GM23338 (cell line): ENCODE results near the gene DTYMK.

Experiments used
- EZH2 ChIP-seq: fragments of 200-600 bp; sonication (generic); IDR thresholded peaks from one replicate; pipeline ENCODE4 v1.8.0; 2017; ENCODE audit warnings: antibody characterized with exemption, mild to moderate bottlenecking, low read depth; ENCODE audit not compliant: unreplicated experiment
- EZH2phosphoT487 ChIP-seq: fragments of 200-600 bp; sonication (generic); IDR thresholded peaks from one replicate; pipeline ENCODE4 v1.8.1; 2018; ENCODE audit warnings: antibody characterized with exemption; ENCODE audit not compliant: unreplicated experiment
- JUNB ChIP-seq: IDR thresholded peaks from one replicate; pipeline ENCODE4 v1.6.1; 2016; ENCODE audit warnings: antibody characterized with exemption; ENCODE audit not compliant: unreplicated experiment
- NANOG ChIP-seq: IDR thresholded peaks from 2 replicates; pipeline ENCODE4 v1.6.1; 2016; ENCODE audit warnings: antibody characterized with exemption, borderline replicate concordance
- POLR2AphosphoS5 ChIP-seq: IDR thresholded peaks from 2 replicates; pipeline ENCODE4 v1.6.1; 2016; ENCODE audit warnings: antibody characterized with exemption, low read depth
- ZNF331 ChIP-seq: fragments of 250-450 bp; sonication (Bioruptor Pico); IDR thresholded peaks from 2 replicates; pipeline ENCODE4 v1.5.0; 2020; ENCODE audit warnings: low read depth, mild to moderate bottlenecking, moderate library complexity
- TF ChIP-seq, protein P1 (sequence below), 2 experiments: fragments of 200-600 bp in 1 of 2; sonication (generic) in 1 of 2; conservative IDR thresholded peaks; 2 replicates each; pipeline versions ENCODE4 v1.5.1 to v1.6.1; 2016 to 2017; ENCODE audit warnings: antibody characterized with exemption in 2 of 2, low read depth in 2 of 2, mild to moderate bottlenecking in 2 of 2, moderate library complexity in 1 of 2
- TF ChIP-seq, protein P2 (sequence below): IDR thresholded peaks from one replicate; pipeline ENCODE4 v1.6.1; 2018; ENCODE audit warnings: antibody characterized with exemption; ENCODE audit not compliant: unreplicated experiment
- TF ChIP-seq, protein P3 (sequence below): IDR thresholded peaks from 2 replicates; pipeline ENCODE4 v1.6.1; 2016; ENCODE audit warnings: antibody characterized with exemption

DNA sequence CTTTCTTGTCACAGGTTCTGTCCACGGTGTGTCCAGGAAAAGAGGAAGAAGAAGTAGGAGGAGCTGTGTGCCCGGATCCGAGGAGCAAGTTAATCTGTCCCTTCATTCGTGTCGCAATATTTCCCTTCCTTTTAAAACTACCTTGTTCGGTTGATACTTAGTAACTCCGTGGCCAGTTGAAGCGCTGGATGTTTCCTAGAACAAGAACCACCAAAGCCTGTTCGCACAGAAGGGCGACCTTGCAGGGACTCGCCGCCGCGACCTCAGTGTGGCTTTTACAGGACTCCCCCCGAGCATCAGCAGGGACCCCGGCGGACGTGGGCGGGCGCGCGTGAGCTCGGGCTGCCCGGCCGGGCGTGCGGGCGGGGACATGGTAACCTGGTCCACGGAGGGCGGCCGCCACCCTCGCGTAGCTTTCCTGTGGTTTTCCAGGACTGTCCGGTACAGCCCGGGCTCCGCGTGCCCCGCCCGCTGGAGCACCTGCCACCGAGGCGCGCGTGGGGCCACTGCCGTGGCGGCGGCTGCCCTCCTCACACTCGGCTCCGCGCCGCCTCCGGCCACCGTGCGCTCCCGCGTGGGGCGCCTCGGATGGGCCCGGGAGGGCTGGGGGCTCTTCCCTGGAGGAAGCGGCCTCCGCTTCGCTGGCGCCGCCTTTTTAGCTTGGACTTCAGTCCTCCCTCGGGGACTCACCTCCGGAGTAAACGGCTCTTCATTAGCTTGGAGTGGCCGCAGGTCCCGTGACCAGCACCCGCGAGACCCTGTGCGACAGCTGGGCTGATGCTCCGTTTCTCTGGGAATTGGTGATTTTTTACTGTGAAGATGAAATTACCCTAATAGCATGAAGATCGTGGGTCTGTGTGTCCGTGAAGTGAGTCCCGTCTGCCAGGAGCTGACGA is 38.6 kb upstream of the DTYMK start:
- TF ChIP-seq, protein P1, sequence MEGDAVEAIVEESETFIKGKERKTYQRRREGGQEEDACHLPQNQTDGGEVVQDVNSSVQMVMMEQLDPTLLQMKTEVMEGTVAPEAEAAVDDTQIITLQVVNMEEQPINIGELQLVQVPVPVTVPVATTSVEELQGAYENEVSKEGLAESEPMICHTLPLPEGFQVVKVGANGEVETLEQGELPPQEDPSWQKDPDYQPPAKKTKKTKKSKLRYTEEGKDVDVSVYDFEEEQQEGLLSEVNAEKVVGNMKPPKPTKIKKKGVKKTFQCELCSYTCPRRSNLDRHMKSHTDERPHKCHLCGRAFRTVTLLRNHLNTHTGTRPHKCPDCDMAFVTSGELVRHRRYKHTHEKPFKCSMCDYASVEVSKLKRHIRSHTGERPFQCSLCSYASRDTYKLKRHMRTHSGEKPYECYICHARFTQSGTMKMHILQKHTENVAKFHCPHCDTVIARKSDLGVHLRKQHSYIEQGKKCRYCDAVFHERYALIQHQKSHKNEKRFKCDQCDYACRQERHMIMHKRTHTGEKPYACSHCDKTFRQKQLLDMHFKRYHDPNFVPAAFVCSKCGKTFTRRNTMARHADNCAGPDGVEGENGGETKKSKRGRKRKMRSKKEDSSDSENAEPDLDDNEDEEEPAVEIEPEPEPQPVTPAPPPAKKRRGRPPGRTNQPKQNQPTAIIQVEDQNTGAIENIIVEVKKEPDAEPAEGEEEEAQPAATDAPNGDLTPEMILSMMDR (conservative IDR thresholded peaks at IDR 0.05; ENCODE audit: low read depth in 2 of 2): no peak
- TF ChIP-seq EZH2 (no peak), POLR2AphosphoS5 (no peak), NANOG (no peak), ZNF331 (no peak), EZH2phosphoT487 (no peak), JUNB (no peak)
- TF ChIP-seq, protein P2, sequence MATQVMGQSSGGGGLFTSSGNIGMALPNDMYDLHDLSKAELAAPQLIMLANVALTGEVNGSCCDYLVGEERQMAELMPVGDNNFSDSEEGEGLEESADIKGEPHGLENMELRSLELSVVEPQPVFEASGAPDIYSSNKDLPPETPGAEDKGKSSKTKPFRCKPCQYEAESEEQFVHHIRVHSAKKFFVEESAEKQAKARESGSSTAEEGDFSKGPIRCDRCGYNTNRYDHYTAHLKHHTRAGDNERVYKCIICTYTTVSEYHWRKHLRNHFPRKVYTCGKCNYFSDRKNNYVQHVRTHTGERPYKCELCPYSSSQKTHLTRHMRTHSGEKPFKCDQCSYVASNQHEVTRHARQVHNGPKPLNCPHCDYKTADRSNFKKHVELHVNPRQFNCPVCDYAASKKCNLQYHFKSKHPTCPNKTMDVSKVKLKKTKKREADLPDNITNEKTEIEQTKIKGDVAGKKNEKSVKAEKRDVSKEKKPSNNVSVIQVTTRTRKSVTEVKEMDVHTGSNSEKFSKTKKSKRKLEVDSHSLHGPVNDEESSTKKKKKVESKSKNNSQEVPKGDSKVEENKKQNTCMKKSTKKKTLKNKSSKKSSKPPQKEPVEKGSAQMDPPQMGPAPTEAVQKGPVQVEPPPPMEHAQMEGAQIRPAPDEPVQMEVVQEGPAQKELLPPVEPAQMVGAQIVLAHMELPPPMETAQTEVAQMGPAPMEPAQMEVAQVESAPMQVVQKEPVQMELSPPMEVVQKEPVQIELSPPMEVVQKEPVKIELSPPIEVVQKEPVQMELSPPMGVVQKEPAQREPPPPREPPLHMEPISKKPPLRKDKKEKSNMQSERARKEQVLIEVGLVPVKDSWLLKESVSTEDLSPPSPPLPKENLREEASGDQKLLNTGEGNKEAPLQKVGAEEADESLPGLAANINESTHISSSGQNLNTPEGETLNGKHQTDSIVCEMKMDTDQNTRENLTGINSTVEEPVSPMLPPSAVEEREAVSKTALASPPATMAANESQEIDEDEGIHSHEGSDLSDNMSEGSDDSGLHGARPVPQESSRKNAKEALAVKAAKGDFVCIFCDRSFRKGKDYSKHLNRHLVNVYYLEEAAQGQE: no peak
- TF ChIP-seq, protein P3, sequence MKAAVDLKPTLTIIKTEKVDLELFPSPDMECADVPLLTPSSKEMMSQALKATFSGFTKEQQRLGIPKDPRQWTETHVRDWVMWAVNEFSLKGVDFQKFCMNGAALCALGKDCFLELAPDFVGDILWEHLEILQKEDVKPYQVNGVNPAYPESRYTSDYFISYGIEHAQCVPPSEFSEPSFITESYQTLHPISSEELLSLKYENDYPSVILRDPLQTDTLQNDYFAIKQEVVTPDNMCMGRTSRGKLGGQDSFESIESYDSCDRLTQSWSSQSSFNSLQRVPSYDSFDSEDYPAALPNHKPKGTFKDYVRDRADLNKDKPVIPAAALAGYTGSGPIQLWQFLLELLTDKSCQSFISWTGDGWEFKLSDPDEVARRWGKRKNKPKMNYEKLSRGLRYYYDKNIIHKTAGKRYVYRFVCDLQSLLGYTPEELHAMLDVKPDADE: no peak
